Effector memory CD8-positive, alpha-beta T cell (primary cell): ENCODE data around the gene AOAH.
"Not testable (repeated sequence)": the region's sequence is repeated elsewhere in the genome, so short reads cannot be mapped to it uniquely, and the experiment has no call there.

Experiments
- ATAC-seq: fragments of 150-1000 bp; cut with Tn5 transposase; replicated peaks from 2 replicates; pipeline ENCODE4 v1.10.0; 2021; ENCODE audit warnings: mild to moderate bottlenecking, moderate library complexity
- DNase-seq, 3 experiments: peaks; one replicate each; pipeline ENCODE4 v3.0.0; 2021
- H3K27ac Mint-ChIP-seq, 2 donors: one replicate each; pipeline ENCODE4 v1.8.0; 2022; ENCODE audit warnings: mild to moderate bottlenecking in 2 of 2, mixed read lengths in 2 of 2, moderate library complexity in 2 of 2
- H3K27me3 Mint-ChIP-seq, 2 donors: one replicate each; pipeline ENCODE4 v1.8.0; 2022; ENCODE audit warnings: mixed read lengths in 2 of 2
- H3K36me3 Mint-ChIP-seq: one replicate; pipeline ENCODE4 v1.8.0; 2022; ENCODE audit warnings: mild to moderate bottlenecking, moderate library complexity, mixed read lengths; ENCODE audit not compliant: insufficient read depth
- H3K4me1 Mint-ChIP-seq, 2 donors: one replicate each; pipeline ENCODE4 v1.8.0; 2022; ENCODE audit warnings: low read depth in 2 of 2, mixed read lengths in 2 of 2
- H3K4me3 Mint-ChIP-seq, 2 donors: one replicate each; pipeline ENCODE4 v1.8.0; 2022; ENCODE audit warnings: mild to moderate bottlenecking in 2 of 2, mixed read lengths in 2 of 2, moderate library complexity in 2 of 2
- H3K9me3 Mint-ChIP-seq, 2 donors: one replicate each; pipeline ENCODE4 v1.8.0; 2022; ENCODE audit warnings: mixed read lengths in 2 of 2

Gene AOAH

GRCh38 chr7:36732806-36733205 lies 8.5 kb upstream of the AOAH start:
- Mint-ChIP-seq H3K4me1 (peaks cover 26 to 68% of the 10 kb centered on the region in 2 donors), H3K36me3 (peaks cover 3% of the 10 kb centered on the region), H3K9me3 (peaks cover 0 to 6% of the 10 kb centered on the region in 2 donors), H3K4me3 (no peak overlapping the region), H3K27me3 (no peaks in the 10 kb centered on the region), H3K27ac (peak overlapping the region in 1 of 2 donors; percentile 75)
- ATAC-seq: no peak
- DNase-seq: no peak

GRCh38 chr7:36730046-36730445 lies 5.8 kb upstream of the AOAH start:
- Mint-ChIP-seq H3K4me1 (peaks cover 30 to 75% of the 10 kb centered on the region in 2 donors), H3K27me3 (no peaks in the 10 kb centered on the region), H3K9me3 (peaks cover 0 to 6% of the 10 kb centered on the region in 2 donors), H3K4me3 (no peak overlapping the region), H3K27ac (peak overlapping the region in 1 of 2 donors; percentile 95), H3K36me3 (no peaks in the 10 kb centered on the region)
- DNase-seq: no peak
- no peak for ATAC-seq

DNA sequence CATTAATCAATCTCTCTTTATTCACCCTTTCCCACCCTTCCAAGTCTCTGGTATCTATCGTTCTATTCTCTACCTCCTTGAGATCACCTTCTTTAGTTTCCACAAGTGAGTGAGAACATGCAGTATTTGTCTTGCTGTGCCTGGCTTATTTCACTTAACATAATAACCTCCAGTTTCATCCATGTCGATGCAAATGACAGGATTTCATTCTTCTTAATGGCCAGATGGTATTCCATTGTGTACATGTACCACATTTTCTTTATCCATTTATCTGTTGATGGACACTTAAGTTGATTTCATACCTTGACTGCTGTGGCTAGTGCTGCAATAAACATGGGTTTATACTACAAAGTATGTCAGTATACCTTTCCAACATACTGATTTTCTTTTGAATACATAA lies 3.8 kb upstream of the AOAH start:
- DNase-seq: no peak
- Mint-ChIP-seq H3K27me3 (no peaks in the 10 kb centered on the region), H3K4me3 (no peak overlapping the region), H3K9me3 (peaks cover 0 to 2% of the 10 kb centered on the region in 2 donors), H3K36me3 (peaks cover 15% of the 10 kb centered on the region), H3K27ac (peak overlapping the region; percentile 94 to 95), H3K4me1 (peaks cover 41 to 74% of the 10 kb centered on the region in 2 donors)
- no peak for ATAC-seq

- Mint-ChIP-seq H3K36me3 (peaks cover 25% of the 10 kb centered on the region), H3K4me1 (peaks cover 47 to 79% of the 10 kb centered on the region in 2 donors)
- no peak for ATAC-seq
Measured at GRCh38 chr7:36726806-36727503, 2.7 kb upstream of the AOAH start.

GRCh38 chr7:36726311-36726710 lies 2.0 kb upstream of the AOAH start:
- Mint-ChIP-seq H3K27me3 (no peaks in the 10 kb centered on the region), H3K4me3 (peak overlapping the region; percentile 84 to 92), H3K9me3 (no peaks in the 10 kb centered on the region), H3K36me3 (peaks cover 25% of the 10 kb centered on the region), H3K4me1 (peaks cover 51 to 78% of the 10 kb centered on the region in 2 donors), H3K27ac (peak overlapping the region; percentile 94 to 95)
- ATAC-seq (no peak), DNase-seq (no peak)

More at GRCh38 chr7:36726806-36727503, 2.7 kb upstream of the AOAH start:
- no peaks in the 10 kb centered on the region for H3K27me3 Mint-ChIP-seq
- H3K27ac Mint-ChIP-seq: peak overlapping the region; percentile 94 to 95
- no peak for DNase-seq
- peaks cover 0 to 1% of the 10 kb centered on the region in 2 donors for H3K9me3 Mint-ChIP-seq
- H3K4me3 Mint-ChIP-seq: peak overlapping the region; percentile 84 to 92

- peak overlapping the region; percentile 84 to 92 for H3K4me3 Mint-ChIP-seq
- no peaks in the 10 kb centered on the region for H3K27me3 Mint-ChIP-seq
- H3K27ac Mint-ChIP-seq: peak overlapping the region; percentile 94 to 95
- ATAC-seq: no peak
- peaks cover 59 to 78% of the 10 kb centered on the region in 2 donors for H3K4me1 Mint-ChIP-seq
- DNase-seq: no peak
- H3K9me3 Mint-ChIP-seq: no peaks in the 10 kb centered on the region
- H3K36me3 Mint-ChIP-seq: peaks cover 34% of the 10 kb centered on the region
Measured at GRCh38 chr7:36724996-36725395, 702 bp upstream of the AOAH start.

DNA sequence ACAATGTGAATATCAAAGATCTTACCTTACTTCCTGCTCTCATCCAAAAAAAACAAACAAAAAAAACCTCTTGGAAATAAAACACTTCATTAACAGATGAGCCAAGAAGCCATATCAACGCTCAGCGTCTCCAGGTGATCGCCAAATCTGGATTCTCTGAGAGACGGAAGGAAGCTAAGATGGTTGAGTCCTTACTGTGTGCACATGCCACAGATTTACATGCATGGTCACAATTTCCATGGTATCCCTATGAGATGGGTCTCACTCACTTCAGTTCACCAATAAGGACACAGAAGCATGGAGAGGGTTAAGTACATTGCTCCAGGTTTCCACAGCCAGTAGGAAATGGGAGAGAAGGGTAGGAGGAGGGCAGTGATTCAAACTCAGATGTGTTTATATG lies 1.0 kb downstream of the AOAH start:
- Mint-ChIP-seq H3K36me3 (peaks cover 40% of the 10 kb centered on the region), H3K4me3 (peak overlapping the region; percentile 84 to 92), H3K9me3 (no peaks in the 10 kb centered on the region), H3K27ac (peak overlapping the region; percentile 94 to 95), H3K27me3 (no peaks in the 10 kb centered on the region), H3K4me1 (peaks cover 63 to 78% of the 10 kb centered on the region in 2 donors)
- ATAC-seq: no peak
- DNase-seq: no peak

- ATAC-seq: no peak
- Mint-ChIP-seq H3K9me3 (no peaks in the 10 kb centered on the region), H3K27me3 (no peaks in the 10 kb centered on the region), H3K4me1 (peaks cover 32 to 58% of the 10 kb centered on the region in 2 donors), H3K4me3 (peak overlapping the region; percentile 84 to 92), H3K36me3 (peaks cover 39% of the 10 kb centered on the region), H3K27ac (peak overlapping the region; percentile 94 to 95)
- DNase-seq: no peak
Measured at GRCh38 chr7:36719083-36719632, 5.1 kb downstream of the AOAH start.

DNA sequence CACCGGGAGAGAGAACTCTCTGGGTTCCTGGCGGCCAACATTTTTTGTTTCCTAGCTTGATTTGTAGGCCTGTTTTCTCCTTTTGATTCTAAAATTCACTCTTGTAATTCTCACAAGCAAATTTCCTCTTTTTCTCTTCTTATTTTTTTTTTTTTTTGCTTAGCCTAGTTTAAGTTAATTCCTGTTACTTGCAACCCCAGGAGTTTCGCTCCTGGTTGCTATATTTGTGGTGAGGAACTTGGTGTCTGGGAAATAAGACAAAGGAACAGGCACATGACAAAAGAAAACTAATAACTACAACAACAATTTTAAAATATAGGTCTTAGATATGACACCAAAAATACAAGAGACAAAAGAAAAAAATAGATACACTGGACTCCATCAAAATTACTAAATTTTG lies 6.7 kb downstream of the AOAH start:
- Mint-ChIP-seq H3K9me3 (no peaks in the 10 kb centered on the region), H3K4me1 (peaks cover 32 to 66% of the 10 kb centered on the region in 2 donors), H3K27me3 (no peaks in the 10 kb centered on the region), H3K4me3 (peak overlapping the region; percentile 4 to 92), H3K36me3 (peaks cover 23% of the 10 kb centered on the region), H3K27ac (peak overlapping the region in 1 of 2 donors; percentile 95)
- ATAC-seq: no peak
- no peak for DNase-seq

DNA sequence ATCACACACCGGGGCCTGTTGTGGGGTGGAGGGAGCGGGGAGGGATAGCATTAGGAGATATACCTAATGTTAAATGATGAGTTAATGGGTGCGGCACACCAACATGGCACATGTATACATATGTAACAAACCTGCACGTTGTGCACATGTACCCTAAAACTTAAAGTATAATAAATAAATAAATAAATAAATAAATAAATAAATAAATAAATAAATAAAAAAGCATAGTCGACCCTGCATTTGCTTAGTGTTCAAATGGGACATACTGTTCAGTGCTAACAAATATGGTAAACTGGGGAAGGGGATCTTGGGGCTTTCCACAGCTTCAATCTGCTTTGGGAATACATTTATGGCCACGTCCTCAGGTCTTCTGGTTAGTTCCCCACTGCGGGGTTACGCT lies 7.5 kb downstream of the AOAH start:
- peak overlapping the region in 1 of 2 donors; percentile 92 for H3K4me3 Mint-ChIP-seq
- H3K27me3 Mint-ChIP-seq, DNase-seq, H3K9me3 Mint-ChIP-seq, ATAC-seq: not testable (repeated sequence)
- H3K27ac Mint-ChIP-seq: peak overlapping the region in 1 of 2 donors; percentile 95
- peaks cover 30 to 67% of the 10 kb centered on the region in 2 donors for H3K4me1 Mint-ChIP-seq
- peaks cover 18% of the 10 kb centered on the region for H3K36me3 Mint-ChIP-seq

DNA sequence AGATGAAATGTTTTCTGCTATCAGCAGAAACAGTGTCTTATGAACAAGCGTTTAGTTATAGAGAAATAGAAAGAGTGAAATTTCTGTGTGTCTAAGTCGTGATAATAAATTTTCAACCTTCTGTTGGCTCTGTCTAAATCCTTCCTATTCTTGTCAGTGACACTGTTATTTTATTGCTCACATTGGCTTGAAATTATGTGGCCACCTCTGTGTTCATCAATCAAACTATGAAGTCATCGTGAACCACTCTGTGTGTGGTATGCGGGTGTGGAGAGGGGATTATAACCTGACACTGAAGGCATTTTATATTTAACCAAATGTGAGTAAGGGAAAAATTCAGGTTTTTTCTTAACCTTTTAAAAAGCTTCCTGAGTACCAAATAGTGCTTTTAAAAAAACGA lies 12.3 kb downstream of the AOAH start:
- peak overlapping the region; percentile 17 to 63 for H3K4me3 Mint-ChIP-seq
- ATAC-seq (peak; percentile 57), DNase-seq (no peak)
- H3K4me1 Mint-ChIP-seq: peaks cover 38 to 74% of the 10 kb centered on the region in 2 donors
- no peaks in the 10 kb centered on the region for H3K9me3 Mint-ChIP-seq
- H3K36me3 Mint-ChIP-seq: peaks cover 2% of the 10 kb centered on the region
- no peaks in the 10 kb centered on the region for H3K27me3 Mint-ChIP-seq
- peak overlapping the region in 1 of 2 donors; percentile 70 for H3K27ac Mint-ChIP-seq

GRCh38 chr7:36711256-36711655 lies 13.0 kb downstream of the AOAH start:
- Mint-ChIP-seq H3K27ac (peak overlapping the region in 1 of 2 donors; percentile 70), H3K9me3 (no peaks in the 10 kb centered on the region), H3K4me3 (peak overlapping the region; percentile 17 to 63), H3K4me1 (peaks cover 38 to 78% of the 10 kb centered on the region in 2 donors), H3K27me3 (no peaks in the 10 kb centered on the region), H3K36me3 (peaks cover 3% of the 10 kb centered on the region)
- DNase-seq (no peak), ATAC-seq (no peak)

DNA sequence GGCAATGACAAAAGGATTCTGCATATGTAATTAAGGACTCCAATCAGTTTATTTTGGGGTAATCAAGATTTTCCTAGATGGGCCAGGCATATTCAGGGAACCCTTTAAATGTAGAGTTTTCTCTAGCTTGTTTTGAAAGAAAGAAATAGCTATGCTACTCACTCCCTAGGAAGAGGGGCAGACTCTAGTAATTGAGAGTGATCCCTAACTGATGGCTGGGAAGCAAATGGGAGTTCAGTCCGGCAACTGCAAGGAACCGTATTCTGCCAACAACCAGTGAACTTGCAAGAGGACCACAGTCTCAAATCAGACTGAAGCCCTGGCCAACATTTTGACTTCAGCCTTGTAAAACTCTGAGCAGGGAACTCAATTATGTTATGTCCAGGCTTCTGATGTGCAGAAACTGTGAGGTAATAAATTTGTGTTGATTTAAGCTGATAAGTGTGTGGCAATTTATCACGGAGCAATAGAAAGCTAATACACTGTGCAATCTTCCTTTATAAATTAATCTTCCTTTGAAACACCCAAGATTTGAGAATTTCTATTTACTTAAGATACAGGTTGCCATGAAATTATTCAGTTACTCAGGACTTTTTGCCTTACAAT lies 14.0 kb downstream of the AOAH start:
- Mint-ChIP-seq H3K4me3 (peak overlapping the region; percentile 58 to 81), H3K27ac (peak overlapping the region; percentile 49 to 97), H3K4me1 (peaks cover 42 to 84% of the 10 kb centered on the region in 2 donors), H3K27me3 (no peaks in the 10 kb centered on the region), H3K9me3 (peaks cover 0 to 2% of the 10 kb centered on the region in 2 donors), H3K36me3 (peaks cover 3% of the 10 kb centered on the region)
- DNase-seq (no peak), ATAC-seq (no peak)
